ENCODE measurements around the gene ABCA5.
A peak's percentile ranks its signal among the peaks of the same experiment; 100 is the strongest.

DNA sequence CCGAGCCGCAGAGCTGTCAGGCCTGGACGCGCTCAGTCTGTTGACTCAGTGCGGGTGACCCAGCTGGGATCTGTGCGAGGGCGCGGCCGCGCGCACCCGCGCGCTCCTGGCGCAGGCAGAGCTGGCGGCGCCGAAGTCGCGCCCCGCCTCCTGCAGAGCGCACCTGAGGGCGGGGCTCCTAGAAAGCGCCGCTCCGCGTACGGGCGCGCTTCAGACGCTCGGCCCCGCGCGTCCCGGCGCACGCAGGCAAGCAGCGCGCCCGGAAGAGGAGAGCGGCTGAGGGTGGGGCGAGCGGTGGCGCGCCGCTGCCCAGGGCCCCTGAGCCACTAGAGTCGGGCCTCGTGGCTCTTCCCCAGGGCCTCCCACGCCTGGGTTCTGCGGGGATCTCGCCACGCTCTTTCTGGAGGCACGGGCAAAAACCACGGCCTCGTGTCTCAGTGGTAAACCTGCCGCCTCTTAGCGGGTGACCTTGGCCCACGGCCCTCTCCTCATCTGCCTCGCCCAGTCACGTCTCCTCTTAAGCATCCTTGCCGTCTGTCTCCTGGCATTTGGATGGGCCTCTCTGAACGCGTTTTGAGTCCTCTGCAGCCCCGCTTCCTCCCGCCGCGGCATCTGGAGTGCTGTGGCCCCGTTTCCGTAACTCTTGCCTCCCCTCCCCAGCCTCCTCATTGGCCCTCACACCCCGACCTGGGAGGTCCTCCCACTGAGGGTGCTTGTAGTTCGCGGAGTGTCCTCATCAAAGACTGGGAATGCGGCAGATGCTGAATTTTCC is at the start of gene ABCA5:
- TF ChIP-seq, protein P1, sequence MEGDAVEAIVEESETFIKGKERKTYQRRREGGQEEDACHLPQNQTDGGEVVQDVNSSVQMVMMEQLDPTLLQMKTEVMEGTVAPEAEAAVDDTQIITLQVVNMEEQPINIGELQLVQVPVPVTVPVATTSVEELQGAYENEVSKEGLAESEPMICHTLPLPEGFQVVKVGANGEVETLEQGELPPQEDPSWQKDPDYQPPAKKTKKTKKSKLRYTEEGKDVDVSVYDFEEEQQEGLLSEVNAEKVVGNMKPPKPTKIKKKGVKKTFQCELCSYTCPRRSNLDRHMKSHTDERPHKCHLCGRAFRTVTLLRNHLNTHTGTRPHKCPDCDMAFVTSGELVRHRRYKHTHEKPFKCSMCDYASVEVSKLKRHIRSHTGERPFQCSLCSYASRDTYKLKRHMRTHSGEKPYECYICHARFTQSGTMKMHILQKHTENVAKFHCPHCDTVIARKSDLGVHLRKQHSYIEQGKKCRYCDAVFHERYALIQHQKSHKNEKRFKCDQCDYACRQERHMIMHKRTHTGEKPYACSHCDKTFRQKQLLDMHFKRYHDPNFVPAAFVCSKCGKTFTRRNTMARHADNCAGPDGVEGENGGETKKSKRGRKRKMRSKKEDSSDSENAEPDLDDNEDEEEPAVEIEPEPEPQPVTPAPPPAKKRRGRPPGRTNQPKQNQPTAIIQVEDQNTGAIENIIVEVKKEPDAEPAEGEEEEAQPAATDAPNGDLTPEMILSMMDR (IDR thresholded peaks at IDR 0.05), result peak in 1 of 3 experiments; percentile 21
- TF ChIP-seq POLR2AphosphoS5 (IDR thresholded peaks at IDR 0.05) (peak; percentile 83 to 92), EP300 (IDR thresholded peaks at IDR 0.05) (no peak)

Data from esophagus muscularis mucosa (tissue), 4 donors.